GM19035 (cell line): ENCODE results near the gene GLI1.

Experiments used
- ATAC-seq: cut with Tn5 transposase; IDR thresholded peaks from one replicate; pipeline ENCODE4 v1.9.1; 2021; ENCODE audit not compliant: unreplicated experiment

Gene GLI1

GRCh38 chr12:57460841-57461275, 1.3 kb downstream of the GLI1 start:
- no peak for ATAC-seq

DNA sequence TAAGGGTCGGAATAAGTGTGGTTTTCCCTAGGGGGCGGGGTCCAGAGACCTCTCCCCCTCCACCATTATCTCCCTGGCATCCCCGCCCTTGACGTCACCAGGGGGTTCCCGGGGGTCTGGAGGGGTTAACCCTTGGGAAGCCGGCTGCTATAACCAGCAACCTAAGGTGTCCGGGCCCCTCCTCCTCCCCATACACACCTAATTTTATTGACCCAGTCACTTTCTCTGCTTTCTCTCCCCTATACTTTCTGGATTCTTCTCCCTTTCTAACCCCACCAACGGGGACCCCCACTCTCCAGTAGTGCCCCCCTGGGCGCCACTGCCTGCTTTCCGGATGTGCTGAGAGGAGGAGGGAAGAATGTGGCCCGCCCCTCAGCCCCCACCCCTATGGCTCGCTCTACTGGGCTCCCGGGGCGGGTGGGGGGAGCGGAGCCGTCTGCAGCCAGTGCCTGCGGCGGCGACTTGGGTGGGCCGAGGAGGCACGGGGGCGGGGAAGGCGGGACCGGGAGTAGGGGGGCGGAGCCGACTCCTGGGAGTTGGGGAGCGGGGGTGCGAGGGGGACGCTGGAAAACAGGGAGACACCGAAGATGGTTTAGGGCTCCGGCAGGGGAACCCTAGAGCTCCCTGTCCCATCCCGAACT, 1.8 kb downstream of the GLI1 start:
- ATAC-seq, result no peak

GRCh38 chr12:57461917-57462250, 2.3 kb downstream of the GLI1 start:
- no peak for ATAC-seq

- ATAC-seq, result peak; percentile 72
Observed at GRCh38 chr12:57462251-57462911, 2.8 kb downstream of the GLI1 start.

DNA sequence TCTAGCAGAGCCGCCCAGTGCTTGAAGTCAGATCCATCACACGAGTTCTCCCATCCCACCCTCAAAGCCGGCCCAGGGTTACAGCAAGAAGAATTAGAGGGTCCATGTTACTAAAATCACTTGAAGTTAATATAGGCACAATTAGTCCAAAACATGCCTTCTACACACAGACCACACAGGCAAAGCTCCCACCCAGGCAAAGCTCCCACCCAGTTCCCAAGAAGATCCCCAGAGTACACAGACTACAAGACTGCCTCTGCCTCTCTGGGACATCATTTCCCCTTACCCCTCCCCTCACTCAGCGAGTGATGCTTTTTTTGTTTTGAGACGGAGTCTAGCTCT, 3.3 kb downstream of the GLI1 start:
- ATAC-seq, result no peak

GRCh38 chr12:57464569-57464968, 5.0 kb downstream of the GLI1 start:
- ATAC-seq, result no peak

DNA sequence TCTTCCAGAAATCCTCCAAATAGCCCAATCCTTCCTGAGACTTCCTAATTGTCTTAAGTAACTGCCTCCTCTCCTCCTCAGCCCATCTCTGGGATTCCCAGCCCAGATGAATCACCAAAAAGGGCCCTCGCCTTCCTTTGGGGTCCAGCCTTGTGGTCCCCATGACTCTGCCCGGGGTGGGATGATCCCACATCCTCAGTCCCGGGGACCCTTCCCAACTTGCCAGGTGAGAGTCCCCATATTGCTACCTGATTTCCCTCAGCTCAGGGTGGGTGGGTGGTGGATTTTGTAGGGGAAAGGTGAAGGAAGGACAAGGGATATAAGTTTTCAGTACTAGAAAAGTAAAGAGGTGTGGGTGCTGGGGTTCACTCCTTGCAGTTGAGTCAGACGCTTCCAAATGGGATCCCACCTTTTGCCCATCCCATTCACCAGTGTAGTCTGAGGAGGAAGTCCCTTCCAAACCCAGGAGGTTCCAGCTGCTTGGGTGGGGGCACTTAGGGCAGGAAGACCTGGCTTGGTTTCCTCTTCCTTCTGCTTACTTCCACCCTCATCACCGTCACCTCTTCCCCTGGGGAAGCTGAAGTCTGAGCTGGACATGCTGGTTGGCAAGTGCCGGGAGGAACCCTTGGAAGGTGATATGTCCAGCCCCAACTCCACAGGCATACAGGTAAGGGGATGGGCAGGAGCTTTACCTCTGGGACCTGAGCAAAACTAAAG, 5.6 kb downstream of the GLI1 start:
- ATAC-seq, result no peak

DNA sequence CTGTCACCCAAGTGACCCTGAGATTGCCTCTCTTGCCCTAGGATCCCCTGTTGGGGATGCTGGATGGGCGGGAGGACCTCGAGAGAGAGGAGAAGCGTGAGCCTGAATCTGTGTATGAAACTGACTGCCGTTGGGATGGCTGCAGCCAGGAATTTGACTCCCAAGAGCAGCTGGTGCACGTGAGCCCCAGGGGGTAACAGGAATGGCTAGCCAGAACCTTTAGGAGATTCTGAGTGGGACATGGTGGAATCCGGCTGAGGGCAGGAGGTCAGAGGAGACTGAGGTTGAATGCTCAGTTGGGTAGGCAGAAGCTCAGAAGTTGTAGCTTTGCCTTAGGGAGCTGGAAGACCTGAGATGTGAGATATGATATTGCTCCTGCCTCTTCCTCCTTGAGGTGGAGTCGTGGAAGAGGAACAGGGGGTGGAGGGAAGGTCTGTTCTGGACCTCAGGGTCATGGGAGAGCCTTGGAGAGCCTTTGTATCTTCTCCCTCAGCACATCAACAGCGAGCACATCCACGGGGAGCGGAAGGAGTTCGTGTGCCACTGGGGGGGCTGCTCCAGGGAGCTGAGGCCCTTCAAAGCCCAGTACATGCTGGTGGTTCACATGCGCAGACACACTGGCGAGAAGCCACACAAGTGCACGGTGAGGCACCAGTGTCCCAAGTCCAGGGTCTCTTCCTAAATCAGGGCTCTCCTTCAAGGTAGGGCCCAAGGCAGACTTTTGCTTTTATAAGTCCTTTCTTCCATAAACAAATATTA, 6.3 kb downstream of the GLI1 start:
- ATAC-seq, result no peak

GRCh38 chr12:57467212-57467874, 7.8 kb downstream of the GLI1 start:
- ATAC-seq, result no peak

DNA sequence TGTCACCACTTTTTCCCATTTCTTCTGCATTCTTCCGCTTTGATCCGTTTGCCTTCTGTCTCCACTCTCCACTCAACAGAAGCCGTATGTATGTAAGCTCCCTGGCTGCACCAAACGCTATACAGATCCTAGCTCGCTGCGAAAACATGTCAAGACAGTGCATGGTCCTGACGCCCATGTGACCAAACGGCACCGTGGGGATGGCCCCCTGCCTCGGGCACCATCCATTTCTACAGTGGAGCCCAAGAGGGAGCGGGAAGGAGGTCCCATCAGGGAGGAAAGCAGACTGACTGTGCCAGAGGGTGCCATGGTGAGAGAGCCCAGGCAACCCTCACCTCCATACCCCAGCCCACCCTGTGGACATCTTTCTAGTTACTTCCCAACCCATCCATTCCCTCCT, 8.3 kb downstream of the GLI1 start:
- no peak for ATAC-seq

DNA sequence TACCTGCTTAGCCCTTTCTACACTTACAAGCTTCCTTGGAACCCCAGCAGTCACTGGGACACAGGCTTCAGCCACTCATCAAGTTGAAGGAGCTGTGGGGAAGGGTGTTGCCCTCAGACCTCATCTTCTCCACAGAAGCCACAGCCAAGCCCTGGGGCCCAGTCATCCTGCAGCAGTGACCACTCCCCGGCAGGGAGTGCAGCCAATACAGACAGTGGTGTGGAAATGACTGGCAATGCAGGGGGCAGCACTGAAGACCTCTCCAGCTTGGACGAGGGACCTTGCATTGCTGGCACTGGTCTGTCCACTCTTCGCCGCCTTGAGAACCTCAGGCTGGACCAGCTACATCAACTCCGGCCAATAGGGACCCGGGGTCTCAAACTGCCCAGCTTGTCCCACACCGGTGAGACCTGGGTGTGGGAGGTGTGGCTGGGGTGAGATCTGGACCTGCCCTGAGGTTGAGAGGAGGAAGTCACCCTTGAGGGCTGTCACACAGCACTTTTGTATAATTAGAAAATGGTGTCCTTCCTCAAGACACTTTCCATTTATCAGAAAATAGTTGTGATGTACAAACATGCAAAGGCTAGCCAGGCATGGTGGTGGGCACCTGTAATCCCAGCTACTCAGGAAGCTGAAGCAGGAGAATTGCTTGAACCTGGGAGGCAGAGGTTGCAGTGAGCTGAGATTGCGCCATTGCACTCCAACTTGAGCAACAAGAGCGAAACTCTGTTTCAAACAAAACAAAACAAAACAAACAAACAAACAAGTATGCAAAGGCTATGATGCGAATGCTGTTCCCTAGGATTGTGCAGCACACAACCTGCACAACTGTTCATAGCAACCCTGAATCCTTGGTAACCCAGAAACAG, 9.9 kb downstream of the GLI1 start:
- ATAC-seq, result no peak

- ATAC-seq, result no peak
Observed at GRCh38 chr12:57470286-57470969, 10.8 kb downstream of the GLI1 start.

- no peak for ATAC-seq
Observed at GRCh38 chr12:57470970-57471656, 11.5 kb downstream of the GLI1 start.

DNA sequence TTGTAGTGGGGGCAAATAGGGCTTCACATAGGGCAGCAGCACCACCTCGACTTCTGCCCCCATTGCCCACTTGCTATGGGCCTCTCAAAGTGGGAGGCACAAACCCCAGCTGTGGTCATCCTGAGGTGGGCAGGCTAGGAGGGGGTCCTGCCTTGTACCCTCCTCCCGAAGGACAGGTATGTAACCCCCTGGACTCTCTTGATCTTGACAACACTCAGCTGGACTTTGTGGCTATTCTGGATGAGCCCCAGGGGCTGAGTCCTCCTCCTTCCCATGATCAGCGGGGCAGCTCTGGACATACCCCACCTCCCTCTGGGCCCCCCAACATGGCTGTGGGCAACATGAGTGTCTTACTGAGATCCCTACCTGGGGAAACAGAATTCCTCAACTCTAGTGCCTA, 12.1 kb downstream of the GLI1 start:
- no peak for ATAC-seq

DNA sequence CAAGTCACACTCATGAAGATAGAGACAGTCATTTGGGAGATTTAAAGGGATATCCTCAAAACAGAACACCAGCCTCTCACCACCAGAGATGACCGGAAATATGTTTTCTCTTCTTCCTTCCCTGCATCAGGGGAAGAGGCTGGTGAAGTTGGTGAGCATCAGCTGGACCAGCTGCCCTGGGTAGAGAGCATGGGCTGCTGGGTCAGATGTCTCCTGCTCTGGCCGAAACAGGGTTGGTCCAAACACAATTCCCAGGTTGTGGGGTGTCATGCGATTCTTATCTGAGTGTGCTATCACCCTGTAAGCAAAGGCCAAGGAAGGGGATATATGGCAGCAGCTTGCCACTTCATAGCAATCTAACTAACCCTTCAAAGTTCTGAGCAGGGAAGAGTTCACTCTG, 12.8 kb downstream of the GLI1 start:
- ATAC-seq, result no peak

GRCh38 chr12:57473392-57473791, 13.8 kb downstream of the GLI1 start:
- ATAC-seq, result no peak

GRCh38 chr12:57473886-57474285, 14.3 kb downstream of the GLI1 start:
- no peak for ATAC-seq

DNA sequence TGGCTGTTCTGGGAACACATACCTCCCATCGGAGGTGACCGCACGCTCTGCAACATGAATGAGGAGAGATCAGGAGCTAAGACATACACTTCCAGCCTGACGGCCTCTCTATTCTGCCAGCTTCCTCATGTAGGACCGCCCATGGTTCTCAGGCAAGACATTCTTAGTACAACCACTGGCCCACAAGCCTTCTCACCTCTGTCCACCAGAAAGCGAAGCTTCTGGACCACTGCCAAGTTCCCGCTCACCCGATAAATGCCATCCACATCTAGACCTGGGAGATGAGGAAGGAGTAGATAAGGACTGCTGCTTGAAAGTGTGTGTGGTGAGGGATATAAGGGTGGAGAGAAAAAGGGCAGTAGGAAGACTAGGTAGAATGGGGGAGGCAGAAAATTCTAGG, 14.8 kb downstream of the GLI1 start:
- ATAC-seq, result no peak

GRCh38 chr12:57474862-57475261, 15.3 kb downstream of the GLI1 start:
- no peak for ATAC-seq
